Left lung (tissue), 10 donors: Measurements from ENCODE around the gene CCDC9. TPM values are rescaled to one million over a fixed set of nuclear protein-coding genes. Genes with fewer than 3 reads are reported as not detected.
A peak's percentile ranks its signal among the peaks of the same experiment; 100 is the strongest.
"Not testable (repeated sequence)": the region's sequence is repeated elsewhere in the genome, so short reads cannot be mapped to it uniquely, and the experiment has no call there.

ENCODE experiments used
- ATAC-seq: fragments of 200-7000 bp; cut with Tn5 transposase; one replicate; pipeline ENCODE4 v1.9.1; 2020; ENCODE audit warnings: moderate library complexity
- DNase-seq, 4 donors: peaks; one replicate each; pipeline ENCODE4 v3.0.0-alpha.2; 2013 to 2020
- H3K27ac ChIP-seq, 2 donors: fragments of 200-600 bp; sonication (generic) in 1 of 2; one replicate each; pipeline versions ENCODE4 v1.5.0 to v1.8.0; 2020 to 2021
- H3K27me3 ChIP-seq, 2 donors: fragments of 200-600 bp; sonication (generic) in 1 of 2; one replicate each; pipeline versions ENCODE4 v1.5.0 to v1.8.0; 2020 to 2021
- H3K36me3 ChIP-seq, 2 donors: fragments of 200-600 bp; sonication (generic) in 1 of 2; one replicate each; pipeline versions ENCODE4 v1.5.0 to v1.8.0; 2020 to 2021
- H3K4me1 ChIP-seq, 2 donors: fragments of 200-600 bp; one replicate each; pipeline ENCODE4 v1.8.0; 2021
- H3K4me3 ChIP-seq, 2 donors: fragments of 200-600 bp; sonication (generic) in 1 of 2; one replicate each; pipeline versions ENCODE4 v1.5.0 to v1.8.0; 2020 to 2021; ENCODE audit warnings: mild to moderate bottlenecking in 1 of 2
- H3K9me3 ChIP-seq, 2 donors: fragments of 200-600 bp; sonication (generic) in 1 of 2; one replicate each; pipeline versions ENCODE4 v1.5.0 to v1.8.0; 2020 to 2021
- intact Hi-C, 2 donors: fragments of 100-400 bp; cut with DNase I; formaldehyde crosslinking; loops; one replicate each; pipeline versions ENCODE4 v1.11.2 to v1.14.2; 2022
- polyA plus RNA-seq, 6 donors: library from polyadenylated mRNA; unstranded; fragments of 120-200 nt; gene quantifications; one replicate each; pipeline ENCODE4 v1.2.1, GENCODE V29; 2013; ENCODE audit not compliant: insufficient read length in 6 of 6
- total RNA-seq, 2 donors: library from RNA; stranded (reverse); fragmentation: NEBNext Ultra II Directional; extraction: Animal tissue kit (Norgen Biotek cat#: 25700); gene quantifications; one replicate each; pipeline ENCODE4 v1.2.1, GENCODE V29; 2021
- TF ChIP-seq, protein P1 (sequence below), 2 donors: fragments of 200-600 bp; sonication (generic) in 1 of 2; IDR thresholded peaks; one replicate each; pipeline versions ENCODE4 v1.5.0 to v1.8.0; 2021; ENCODE audit warnings: antibody characterized with exemption in 2 of 2
- donor health status: DM: no; HTN: yes; CAD: no.
- donor health status: DM: no; HTN: no; CAD: no.

CCDC9 gene
- total and polyA plus RNA-seq, 8 donors, result 24.7 to 35.8 (median 28.6) TPM

DNA sequence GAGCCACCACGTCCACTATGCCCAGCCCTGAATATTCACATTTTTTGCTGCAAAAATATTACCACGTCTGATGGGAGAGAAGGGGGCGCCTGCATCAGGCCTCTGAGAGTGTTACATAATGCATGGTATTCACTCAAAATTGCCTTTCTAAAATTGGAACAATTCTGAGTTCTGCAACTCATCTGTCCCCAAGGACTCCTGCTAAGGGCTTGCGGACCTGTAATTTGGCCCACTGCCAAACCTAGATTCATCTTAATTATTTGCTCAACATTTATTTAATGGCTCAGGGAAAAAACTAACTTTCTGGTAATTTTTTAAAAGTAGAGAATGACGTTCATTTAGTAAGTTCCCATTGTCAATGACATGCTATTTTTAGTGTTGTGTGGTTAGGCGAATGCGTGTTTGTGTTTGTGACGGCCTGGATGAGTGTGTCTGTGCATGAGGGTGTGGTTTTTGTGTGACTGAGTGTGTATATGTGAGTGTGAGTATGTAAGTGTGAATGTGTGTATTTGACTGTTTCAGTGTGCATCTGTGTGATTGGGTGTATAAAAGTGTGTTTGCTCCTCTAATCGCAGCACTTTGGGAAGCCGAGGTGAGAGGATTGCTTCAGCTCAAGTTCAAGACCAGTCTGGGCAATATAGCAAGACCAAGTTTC, 27.2 kb downstream of the CCDC9 start:
- no peak for DNase-seq
- intact Hi-C loops, result no loop called here
- no peaks in the 10 kb centered on the region for H3K9me3 ChIP-seq

DNA sequence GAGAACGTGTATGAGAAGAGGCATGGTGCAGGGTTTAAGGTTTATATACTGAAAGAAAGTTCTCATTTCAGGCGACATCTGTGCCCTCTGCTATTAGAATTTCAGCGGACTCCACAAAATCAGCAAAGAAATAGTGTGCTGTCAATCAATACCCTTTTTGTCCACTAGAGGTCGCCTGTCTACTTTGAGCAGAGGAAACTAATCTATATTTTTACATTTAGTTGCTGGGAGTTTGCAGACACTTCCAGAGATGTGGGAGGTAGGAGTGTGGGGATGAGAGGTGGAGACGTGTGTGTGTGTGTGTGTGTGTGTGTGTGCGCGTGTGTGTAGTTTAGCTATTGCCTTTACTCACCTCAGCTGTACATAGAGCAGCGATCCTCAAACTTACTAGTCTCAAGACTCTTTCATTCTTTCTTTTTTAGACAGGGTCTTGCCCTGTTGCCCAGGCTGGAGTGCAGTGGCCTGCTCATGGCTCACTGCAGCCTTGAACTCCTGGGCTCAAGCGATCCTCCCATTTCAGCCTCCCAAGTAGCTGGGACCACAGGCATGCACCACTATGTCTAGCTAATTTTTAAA, 28.1 kb downstream of the CCDC9 start:
- Histone ChIP-seq H3K36me3 (no peaks in the 10 kb centered on the region), H3K27ac (no peak overlapping the region), H3K9me3 (no peaks in the 10 kb centered on the region), H3K4me1 (no peaks in the 10 kb centered on the region), H3K27me3 (no peaks in the 10 kb centered on the region), H3K4me3 (no peak overlapping the region)
- ATAC-seq, result peak; percentile 63
- intact Hi-C loops, result no loop called here
- peak in 2 of 4 donors; percentile 59 to 69 for DNase-seq
- TF ChIP-seq, protein P1, sequence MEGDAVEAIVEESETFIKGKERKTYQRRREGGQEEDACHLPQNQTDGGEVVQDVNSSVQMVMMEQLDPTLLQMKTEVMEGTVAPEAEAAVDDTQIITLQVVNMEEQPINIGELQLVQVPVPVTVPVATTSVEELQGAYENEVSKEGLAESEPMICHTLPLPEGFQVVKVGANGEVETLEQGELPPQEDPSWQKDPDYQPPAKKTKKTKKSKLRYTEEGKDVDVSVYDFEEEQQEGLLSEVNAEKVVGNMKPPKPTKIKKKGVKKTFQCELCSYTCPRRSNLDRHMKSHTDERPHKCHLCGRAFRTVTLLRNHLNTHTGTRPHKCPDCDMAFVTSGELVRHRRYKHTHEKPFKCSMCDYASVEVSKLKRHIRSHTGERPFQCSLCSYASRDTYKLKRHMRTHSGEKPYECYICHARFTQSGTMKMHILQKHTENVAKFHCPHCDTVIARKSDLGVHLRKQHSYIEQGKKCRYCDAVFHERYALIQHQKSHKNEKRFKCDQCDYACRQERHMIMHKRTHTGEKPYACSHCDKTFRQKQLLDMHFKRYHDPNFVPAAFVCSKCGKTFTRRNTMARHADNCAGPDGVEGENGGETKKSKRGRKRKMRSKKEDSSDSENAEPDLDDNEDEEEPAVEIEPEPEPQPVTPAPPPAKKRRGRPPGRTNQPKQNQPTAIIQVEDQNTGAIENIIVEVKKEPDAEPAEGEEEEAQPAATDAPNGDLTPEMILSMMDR (IDR thresholded peaks at IDR 0.05), result peak; percentile 72 to 94

More for the DNA sequence above, 27.2 kb downstream of the CCDC9 start:
- TF ChIP-seq, protein P1 (IDR thresholded peaks at IDR 0.05), result no peak
- no peaks in the 10 kb centered on the region for H3K27me3 ChIP-seq
- no peak for ATAC-seq
- H3K4me3 ChIP-seq, result no peak overlapping the region
- H3K27ac ChIP-seq, result no peak overlapping the region
- H3K36me3 ChIP-seq, result no peaks in the 10 kb centered on the region
- H3K4me1 ChIP-seq, result peaks cover 0 to 4% of the 10 kb centered on the region in 2 donors

DNA sequence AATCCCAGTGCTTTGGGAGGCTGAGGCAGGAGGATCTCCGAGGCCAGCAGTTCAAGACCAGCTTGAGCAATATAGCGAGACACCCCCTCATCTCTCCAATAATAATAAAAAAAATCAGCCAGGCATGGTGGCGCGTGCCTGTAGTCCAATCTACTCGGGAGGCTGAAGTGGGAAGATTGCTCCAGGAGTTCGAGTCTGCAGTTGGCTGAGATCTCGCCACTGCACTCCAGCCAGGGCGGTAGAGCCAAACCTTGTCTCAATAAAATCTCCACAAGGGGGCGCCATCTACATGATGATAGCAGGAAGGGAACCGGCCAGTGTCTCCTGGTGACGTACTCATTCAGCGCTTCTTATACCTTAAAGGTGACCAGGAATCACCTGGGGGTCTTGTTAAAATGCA, 39.7 kb downstream of the CCDC9 start:
- H3K4me1 ChIP-seq, result peaks cover 0 to 4% of the 10 kb centered on the region in 2 donors
- no peaks in the 10 kb centered on the region for H3K9me3 ChIP-seq
- no peaks in the 10 kb centered on the region for H3K27me3 ChIP-seq
- ATAC-seq, result peak; percentile 97
- H3K4me3 ChIP-seq, result no peak overlapping the region
- DNase-seq, result peak in 2 of 4 donors; percentile 69 to 73
- intact Hi-C loops, result loop anchor here in 1 of 2 donors (10.0 kb wide), 1 partner anchor 409 kb away; no protein-coding TSS in a partner anchor
- H3K27ac ChIP-seq, result no peak overlapping the region
- no peaks in the 10 kb centered on the region for H3K36me3 ChIP-seq
- TF ChIP-seq, protein P1 (IDR thresholded peaks at IDR 0.05), result peak; percentile 75 to 86

DNA sequence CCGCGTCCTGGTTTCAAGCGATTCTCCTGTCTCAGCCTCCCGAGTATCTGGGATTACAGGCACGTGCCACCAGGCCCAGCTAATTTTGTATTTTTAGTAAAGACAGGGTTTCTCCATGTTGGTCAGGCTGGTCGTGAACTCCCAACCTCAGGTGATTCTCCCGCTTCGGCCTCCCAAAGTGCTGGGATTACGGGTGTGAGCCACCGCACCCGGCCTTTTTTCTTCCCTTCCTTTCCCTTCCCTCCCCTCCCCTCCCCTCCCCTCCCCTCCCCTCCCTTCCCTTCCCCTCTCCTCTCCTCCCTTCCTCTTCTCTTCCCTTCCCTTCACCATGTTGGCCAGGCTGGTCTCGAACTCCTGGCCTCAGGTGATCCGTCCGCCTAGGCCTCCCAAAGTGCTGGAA, 44.5 kb downstream of the CCDC9 start:
- not testable (repeated sequence) for DNase-seq, H3K27me3 ChIP-seq, H3K36me3 ChIP-seq, ATAC-seq, H3K9me3 ChIP-seq, H3K27ac ChIP-seq, H3K4me3 ChIP-seq
- H3K4me1 ChIP-seq, result peaks cover 0 to 26% of the 10 kb centered on the region in 2 donors
- intact Hi-C loops, result loop anchor here in 1 of 2 donors (5.0 kb wide), 1 partner anchor 91 kb away; no protein-coding TSS in a partner anchor

DNA sequence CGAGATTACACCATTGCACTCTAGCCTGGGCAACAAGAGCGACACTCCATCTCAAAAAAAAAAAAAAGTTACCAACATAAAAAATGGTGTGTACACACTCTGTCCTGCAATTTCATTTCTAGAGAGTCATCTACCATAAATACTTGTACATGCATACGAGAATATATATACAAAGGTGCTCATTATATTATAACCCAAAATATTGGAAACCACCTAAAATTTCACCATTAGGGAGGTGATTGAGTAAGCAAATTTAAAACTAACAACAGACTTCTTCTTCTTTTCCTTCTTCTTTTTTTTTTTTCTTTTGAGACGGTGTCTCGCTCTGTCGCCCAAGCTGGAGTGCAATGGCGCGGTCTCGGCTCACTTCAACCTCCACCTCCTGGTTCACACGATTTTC, 45.9 kb downstream of the CCDC9 start:
- DNase-seq, result no peak
- Histone ChIP-seq H3K27ac (peak overlapping the region in 1 of 2 donors; percentile 53), H3K9me3 (no peaks in the 10 kb centered on the region), H3K4me3 (no peak overlapping the region), H3K27me3 (no peaks in the 10 kb centered on the region), H3K4me1 (peaks cover 0 to 23% of the 10 kb centered on the region in 2 donors), H3K36me3 (no peaks in the 10 kb centered on the region)
- no peak for ATAC-seq
- intact Hi-C loops, result loop anchor here in 1 of 2 donors (5.0 kb wide), 1 partner anchor 90 kb away; no protein-coding TSS in a partner anchor
- TF ChIP-seq, protein P1 (IDR thresholded peaks at IDR 0.05), result no peak
